GM12874 (cell line): ENCODE measurements around the gene SALL1.

Experiments used
- CTCF ChIP-seq: IDR thresholded peaks from 2 replicates; pipeline ENCODE4 v1.5.1; 2011; ENCODE audit warnings: low read depth, mild to moderate bottlenecking, control low read depth, low read length, moderate library complexity; ENCODE audit not compliant: insufficient read depth

The SALL1 gene

GRCh38 chr16:51131619-51132018, 19.5 kb downstream of the SALL1 start:
- TF ChIP-seq CTCF, result no peak

- TF ChIP-seq CTCF, result no peak
These were observed 22.0 kb downstream of the SALL1 start for GRCh38 chr16:51129105-51129504.

GRCh38 chr16:51125992-51126391, 25.1 kb downstream of the SALL1 start:
- TF ChIP-seq CTCF, result no peak

- TF ChIP-seq CTCF, result no peak
These were observed 26.2 kb downstream of the SALL1 start for GRCh38 chr16:51124896-51125295.

- TF ChIP-seq CTCF, result no peak
These were observed 29.2 kb downstream of the SALL1 start for GRCh38 chr16:51121850-51122249.

- no peak for TF ChIP-seq CTCF
These were observed 30.2 kb downstream of the SALL1 start for GRCh38 chr16:51120730-51121347.

GRCh38 chr16:51119973-51120729, 30.9 kb downstream of the SALL1 start:
- no peak for TF ChIP-seq CTCF
